Measurements from ENCODE around the gene PTPRN2.

The PTPRN2 gene

GRCh38 chr7:158576050-158576762 lies 11.4 kb downstream of the PTPRN2 start:
- no peak for DNase-seq

DNA sequence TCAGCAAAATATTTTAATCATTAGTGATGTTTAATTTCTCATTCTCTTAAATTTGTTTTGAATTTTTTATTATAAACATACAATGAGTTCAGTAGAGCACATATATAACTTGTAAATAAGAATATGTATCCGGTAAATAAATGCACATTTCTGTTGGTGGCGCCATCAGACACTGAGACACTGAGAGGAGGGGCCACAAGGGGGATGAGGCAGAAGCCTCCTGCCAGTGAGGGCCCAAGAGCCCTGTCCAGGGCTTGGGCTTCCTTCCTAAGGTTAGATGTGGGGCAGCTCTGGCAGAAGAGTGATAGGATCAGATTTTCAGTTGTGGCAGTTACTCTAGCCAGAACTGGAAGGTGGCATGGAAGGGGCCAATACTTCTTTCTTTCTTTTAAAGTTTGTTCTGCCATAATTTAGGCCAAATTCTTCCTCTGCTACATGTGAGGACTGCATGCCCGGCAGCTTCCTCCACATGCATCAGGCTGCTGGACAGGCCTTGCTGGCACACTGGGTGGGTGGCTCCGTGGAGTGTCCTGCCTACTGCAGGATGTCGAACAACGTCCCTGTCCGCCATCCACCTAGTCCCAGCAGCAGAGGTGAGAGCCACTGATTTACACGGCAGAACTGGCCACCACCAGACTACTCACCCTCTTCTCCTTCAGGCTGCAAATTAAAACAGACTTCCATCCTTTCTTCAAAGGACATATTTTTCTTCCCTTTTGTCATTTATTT lies 13.2 kb downstream of the PTPRN2 start:
- DNase-seq, result no peak

GRCh38 chr7:158573310-158573709 lies 14.3 kb downstream of the PTPRN2 start:
- DNase-seq, result no peak

DNA sequence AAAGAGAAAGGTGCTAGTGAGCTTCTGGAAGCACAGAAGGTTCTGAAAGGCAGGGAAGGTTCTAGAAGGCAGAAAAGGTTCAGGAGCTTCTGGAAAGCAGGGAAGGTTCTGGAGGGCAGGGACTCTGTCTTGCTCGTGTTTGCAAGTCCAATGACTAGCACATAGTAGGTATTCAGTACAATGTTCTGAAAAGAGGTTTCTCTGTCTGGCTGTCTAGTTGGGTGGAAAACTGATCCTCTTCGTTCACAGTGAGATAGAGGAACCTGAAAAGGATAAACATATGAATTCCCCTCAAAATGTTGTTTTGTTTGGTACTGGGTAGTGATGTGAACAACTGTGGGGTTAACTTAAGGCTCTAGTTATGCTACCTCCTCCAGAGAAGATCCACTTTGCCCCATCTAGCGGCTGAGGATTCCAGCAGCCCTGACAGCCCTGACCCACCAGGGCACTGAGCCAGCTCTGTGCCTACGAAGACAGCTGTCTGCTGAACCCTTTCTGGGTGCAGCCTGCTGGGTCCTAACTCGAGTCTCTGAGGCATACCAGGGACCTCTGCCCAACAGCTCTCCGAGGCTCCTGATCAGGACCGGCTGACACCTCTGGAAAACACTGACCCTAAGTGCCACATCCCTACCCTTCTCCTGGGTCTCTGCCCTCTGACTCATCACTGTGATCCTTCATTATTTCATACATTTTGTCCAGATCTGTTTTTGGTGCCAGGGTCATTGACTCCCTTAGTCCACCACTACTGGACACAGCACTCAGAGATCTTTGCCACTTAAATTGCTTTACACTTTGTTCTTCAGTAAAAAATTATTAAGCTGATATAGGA lies 15.4 kb downstream of the PTPRN2 start:
- DNase-seq, result no peak

- no peak for DNase-seq
Observed at GRCh38 chr7:158570449-158571170, 17.0 kb downstream of the PTPRN2 start.

- no peak for DNase-seq
Observed at GRCh38 chr7:158569858-158570323, 17.7 kb downstream of the PTPRN2 start.

- DNase-seq, result no peak
Observed at GRCh38 chr7:158568974-158569857, 18.4 kb downstream of the PTPRN2 start.

DNA sequence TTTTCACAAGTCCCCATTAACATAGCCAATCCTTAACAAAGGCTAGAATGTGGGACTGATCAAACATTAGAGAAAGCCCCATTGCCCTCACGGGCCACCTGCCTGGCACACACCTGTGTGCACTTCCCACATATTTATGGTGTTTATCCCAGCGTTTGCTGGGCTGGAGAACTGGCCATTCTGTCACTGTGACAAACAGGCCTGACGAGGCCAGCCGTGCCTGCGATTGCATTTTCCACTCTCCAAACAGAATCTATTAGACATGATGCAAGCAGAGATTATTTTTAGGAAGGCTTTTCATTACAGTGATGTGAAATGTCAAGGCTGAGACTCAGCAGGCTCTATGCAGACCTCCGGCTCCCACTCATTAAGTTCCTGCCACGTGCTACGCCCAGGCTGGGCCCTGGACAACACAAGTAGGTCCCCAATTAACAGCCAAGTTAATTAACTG lies 20.4 kb downstream of the PTPRN2 start:
- no peak for DNase-seq

- no peak for DNase-seq
Observed at GRCh38 chr7:158564663-158565035, 23.0 kb downstream of the PTPRN2 start.

DNA sequence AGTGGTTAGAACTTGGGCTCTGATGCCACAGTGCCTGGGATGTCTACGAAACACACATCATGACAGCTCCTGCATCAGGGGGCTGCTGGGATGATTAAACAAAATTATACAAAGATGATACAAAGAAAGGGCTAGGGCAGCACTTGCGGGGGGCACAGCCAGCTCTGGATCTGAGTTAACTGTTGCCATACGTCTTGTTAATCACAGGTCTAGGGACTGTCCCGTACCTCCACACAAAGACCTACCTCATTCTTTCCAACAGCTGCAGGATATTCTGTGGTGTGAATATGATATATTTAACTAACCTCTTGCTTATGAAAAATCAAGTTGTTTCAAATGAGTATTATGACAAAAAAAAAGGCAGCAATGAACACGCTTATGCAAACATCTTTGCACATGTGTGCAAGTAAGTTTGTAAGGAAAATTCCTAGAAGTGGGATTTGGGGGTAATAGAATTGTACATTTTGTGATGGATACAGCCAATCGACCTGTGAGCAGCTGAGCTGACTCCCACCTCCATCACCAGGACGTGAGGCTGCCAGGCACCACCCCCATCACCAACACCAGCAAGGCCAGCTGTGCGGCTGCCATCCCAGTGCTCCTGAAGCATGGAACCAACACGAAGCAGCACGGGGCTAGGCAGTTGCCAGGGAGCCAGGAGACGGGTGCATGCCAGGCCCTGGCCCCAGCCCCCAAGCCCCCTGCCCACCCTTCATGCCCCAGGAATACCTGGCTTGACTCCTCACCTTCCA lies 23.5 kb downstream of the PTPRN2 start:
- no peak for DNase-seq

GRCh38 chr7:158563051-158563450 lies 24.6 kb downstream of the PTPRN2 start:
- no peak for DNase-seq

GRCh38 chr7:158562517-158562916 lies 25.1 kb downstream of the PTPRN2 start:
- DNase-seq, result no peak

GRCh38 chr7:158561659-158562058 lies 26.0 kb downstream of the PTPRN2 start:
- no peak for DNase-seq

DNA sequence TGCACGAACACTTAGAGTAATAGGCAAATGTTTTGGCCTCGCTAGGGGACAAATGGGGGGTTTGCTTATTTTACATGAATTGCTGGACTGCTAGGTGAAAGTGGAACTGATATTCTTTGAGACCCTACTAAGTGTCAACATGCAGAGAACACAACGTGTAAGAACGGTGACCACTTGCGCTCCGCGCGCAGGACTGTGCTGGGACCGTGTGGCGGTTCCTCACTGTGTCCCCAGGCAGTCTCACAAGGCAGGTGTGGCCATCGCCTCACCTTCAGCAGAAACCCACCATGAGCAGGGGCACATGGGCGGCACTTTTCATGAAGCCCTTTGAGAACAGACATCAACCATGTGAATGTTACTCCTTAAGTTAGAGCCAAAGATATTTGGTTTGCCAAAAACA lies 27.2 kb downstream of the PTPRN2 start:
- DNase-seq, result no peak

GRCh38 chr7:158559356-158559755 lies 28.3 kb downstream of the PTPRN2 start:
- DNase-seq, result no peak

DNA sequence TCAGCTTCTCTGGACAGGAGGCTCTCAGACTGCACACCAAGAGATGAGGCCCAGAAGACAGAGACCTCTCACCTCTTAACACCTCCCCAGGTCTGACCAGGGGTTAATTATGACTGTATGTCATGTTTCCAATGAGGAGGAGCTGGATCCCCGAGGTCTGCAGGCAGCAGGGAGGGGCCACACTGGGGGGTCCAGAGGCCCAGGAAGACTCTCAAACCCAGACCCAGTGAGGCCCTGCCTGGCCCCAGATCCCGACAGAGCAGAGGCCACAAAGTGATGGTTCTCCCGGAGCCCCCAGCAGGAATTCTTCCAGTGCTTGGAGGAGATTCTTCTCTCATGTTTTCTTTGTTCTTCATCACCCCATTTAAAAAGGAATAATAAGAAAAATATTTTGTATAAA lies 28.8 kb downstream of the PTPRN2 start:
- no peak for DNase-seq

GRCh38 chr7:158557441-158557755 lies 30.2 kb downstream of the PTPRN2 start:
- DNase-seq, result no peak

DNA sequence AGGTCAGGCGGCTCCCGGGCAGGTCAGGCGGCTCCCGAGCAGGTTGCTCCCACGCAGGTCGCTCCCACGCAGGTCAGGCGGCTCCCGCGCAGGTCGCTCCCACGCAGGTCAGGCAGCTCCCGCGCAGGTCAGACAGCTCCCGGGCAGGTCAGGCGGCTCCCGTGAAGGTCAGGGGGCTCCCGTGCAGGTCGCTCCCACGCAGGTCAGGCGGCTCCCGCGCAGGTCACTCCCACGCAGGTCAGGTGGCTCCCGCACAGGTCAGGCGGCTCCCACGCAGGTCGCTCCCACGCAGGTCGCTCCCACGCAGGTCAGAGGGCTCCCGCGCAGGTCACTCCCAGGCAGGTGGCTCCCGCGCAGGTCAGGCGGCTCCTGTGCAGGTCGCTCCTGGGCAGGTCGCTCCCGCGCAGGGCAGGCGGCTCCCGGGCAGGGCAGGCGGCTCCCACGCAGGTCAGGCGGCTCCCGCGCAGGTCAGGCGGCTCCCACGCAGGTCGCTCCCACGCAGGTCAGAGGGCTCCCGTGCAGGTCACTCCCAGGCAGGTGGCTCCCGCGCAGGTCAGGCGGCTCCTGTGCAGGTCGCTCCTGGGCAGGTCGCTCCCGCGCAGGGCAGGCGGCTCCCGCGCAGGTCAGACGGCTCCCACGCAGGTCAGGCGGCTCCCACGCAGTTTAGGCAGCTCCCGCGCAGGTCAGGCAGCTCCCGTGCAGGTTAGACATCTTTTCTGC lies 30.7 kb downstream of the PTPRN2 start:
- DNase-seq, result no peak

DNA sequence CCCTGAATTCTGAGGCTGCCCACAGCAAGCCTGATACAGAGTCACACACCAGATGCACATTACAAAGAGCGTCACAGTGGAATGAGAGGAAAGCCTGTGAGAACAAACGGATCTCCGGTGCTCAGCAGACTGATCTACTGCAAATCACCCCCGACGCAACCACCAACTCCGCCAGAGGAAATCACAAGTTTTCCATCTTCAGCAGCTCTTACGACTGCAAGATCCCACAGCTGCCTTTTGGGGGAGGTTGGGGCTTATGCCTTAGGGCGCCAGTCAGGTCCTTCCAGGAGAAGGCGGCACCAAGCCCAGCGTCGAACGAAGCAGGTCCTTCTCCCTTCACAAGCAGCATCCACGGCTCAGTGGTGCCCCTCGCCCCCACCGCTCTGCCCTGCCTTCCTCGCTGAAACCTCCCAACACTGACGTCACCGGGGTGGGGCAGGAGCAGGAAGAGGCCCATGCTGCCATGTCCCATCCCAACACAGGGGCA lies 32.5 kb downstream of the PTPRN2 start:
- DNase-seq, result no peak

DNA sequence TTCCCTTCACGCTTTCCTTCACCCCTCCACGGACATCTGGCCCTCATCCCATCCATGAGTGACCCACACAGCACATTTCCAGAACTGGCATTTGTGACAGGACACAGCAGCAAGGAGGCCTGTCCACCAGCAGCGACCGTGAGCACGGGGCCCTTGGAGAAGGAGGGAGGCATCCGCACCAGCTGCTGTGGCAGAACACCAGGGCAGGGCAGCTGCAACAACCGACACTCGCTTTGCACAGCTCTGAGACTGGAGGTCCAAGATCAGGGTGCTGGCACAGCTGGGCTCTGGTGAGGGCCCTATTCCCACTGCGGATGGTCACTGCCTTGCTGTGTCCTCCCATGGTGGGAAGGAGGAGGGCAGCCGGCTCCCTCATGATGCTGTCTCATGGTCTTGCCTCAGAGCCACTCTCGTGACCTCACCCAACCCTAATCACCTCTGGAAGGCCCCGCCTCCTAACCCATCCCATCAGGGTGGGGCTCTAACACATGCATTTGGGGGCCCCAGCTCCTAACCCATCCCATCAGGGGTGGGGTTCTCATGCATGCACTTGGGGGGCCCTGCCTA lies 36.7 kb downstream of the PTPRN2 start:
- no peak for DNase-seq

Data from fibroblast of upper back skin (primary cell).